ENCODE data around the gene GGPS1. TPM values are rescaled to one million over a fixed set of nuclear protein-coding genes. Genes with fewer than 3 reads are reported as not detected.

GGPS1 gene
- total and polyA plus RNA-seq, 2 of the 8 experiments (the other 6 are each of a cell fraction or from before 2014, with no cell fraction given) = 20.9 to 43.6 TPM

DNA sequence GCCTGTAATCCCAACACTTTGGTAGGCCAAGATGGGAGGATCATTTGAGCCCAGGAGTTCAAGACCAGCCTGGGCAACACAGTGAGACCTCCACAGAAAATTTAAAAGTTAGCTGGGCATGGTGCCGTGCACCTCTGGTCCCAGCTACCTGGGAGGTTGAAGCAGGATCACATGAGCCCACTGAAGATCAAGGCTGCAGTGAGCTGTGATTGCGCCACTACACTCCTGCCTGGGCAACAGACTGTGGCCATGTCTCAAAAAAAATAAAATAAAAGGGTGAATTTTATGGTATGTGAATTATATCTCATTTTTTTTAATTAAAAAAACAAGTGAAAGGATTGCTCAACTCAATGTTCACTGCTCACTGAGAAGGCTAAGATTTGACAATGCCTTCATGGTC is 9.1 kb upstream of the GGPS1 start:
- Histone ChIP-seq H2AK5ac (ENCODE audit: low read depth, low read length) (no peak overlapping the region), H3K18ac (ENCODE audit: extremely low read depth, low read length) (no peak overlapping the region), H3K27ac (ENCODE audit: low read depth, low read length) (no peak overlapping the region), H3K79me2 (ENCODE audit: control insufficient read depth in 1 of 2, insufficient read depth in 2 of 2, low read length in 2 of 2) (peaks cover 28 to 100% of the 10 kb centered on the region in 2 experiments), H4K20me1 (replicated peaks in 1 of 2; ENCODE audit: control insufficient read depth in 1 of 2, insufficient read depth in 2 of 2, low read length in 2 of 2) (peaks cover 15 to 16% of the 10 kb centered on the region in 2 experiments), H4K8ac (ENCODE audit: extremely low read depth, insufficient read depth, low read length) (no peak overlapping the region), H2BK120ac (replicated peaks; ENCODE audit: low read depth, low read length) (no peak overlapping the region), H3K14ac (ENCODE audit: insufficient read length) (no peak overlapping the region), H2BK15ac (ENCODE audit: low read length) (no peak overlapping the region), H4K5ac (ENCODE audit: insufficient read length, low read depth, low read length) (no peak overlapping the region), H2BK20ac (ENCODE audit: low read length) (no peak overlapping the region), H3K27me3 (replicated peaks in 1 of 4; ENCODE audit: control insufficient read depth in 3 of 4, extremely low read depth in 1 of 4, insufficient read depth in 3 of 4, low read length in 3 of 4) (no peaks in the 10 kb centered on the region), H3K23me2 (ENCODE audit: low read depth, low read length) (no peaks in the 10 kb centered on the region), H3K23ac (ENCODE audit: insufficient read length) (no peak overlapping the region), H2BK5ac (ENCODE audit: low read depth, low read length) (no peak overlapping the region), H2BK12ac (ENCODE audit: low read depth, low read length) (no peak overlapping the region), H3K79me1 (ENCODE audit: low read depth, low read length) (no peaks in the 10 kb centered on the region; the same call in 1 of the 2 replicates), H4K91ac (replicated peaks; ENCODE audit: insufficient read length, low read length) (no peak overlapping the region), H3K4ac (replicated peaks; ENCODE audit: insufficient read length, low read depth, low read length) (no peak overlapping the region), H3K9ac (replicated peaks in 1 of 4; ENCODE audit: extremely low read depth in 1 of 4, low read depth in 3 of 4, low read length in 3 of 4) (no peak overlapping the region), H3K36me3 (ENCODE audit: control insufficient read depth in 2 of 4, insufficient read depth in 4 of 4, low read length in 3 of 4) (peaks cover 0 to 25% (median 2%) of the 10 kb centered on the region in 4 experiments; a peak in 3 of 8 replicates), H2AFZ (ENCODE audit: low read length) (no peak overlapping the region), H3K56ac (replicated peaks; ENCODE audit: insufficient read length, low read depth, low read length) (no peak overlapping the region), H3K4me1 (replicated peaks in 1 of 4; ENCODE audit: control insufficient read depth in 3 of 4, insufficient read depth in 4 of 4, low read length in 3 of 4) (peaks cover 0 to 3% (median 0%) of the 10 kb centered on the region in 4 experiments; a peak in 3 of 7 replicates), H3K9me3 (ENCODE audit: insufficient read depth in 2 of 2, low read depth in 1 of 2, low read length in 1 of 2) (no peaks in the 10 kb centered on the region), H3K4me2 (ENCODE audit: insufficient read depth in 1 of 2, low read depth in 2 of 2, low read length in 2 of 2) (no peak overlapping the region), H3K4me3 (ENCODE audit: extremely low read depth in 1 of 4, insufficient read depth in 2 of 4, low read depth in 3 of 4, low read length in 4 of 4) (no peak overlapping the region)
- no peak for TF ChIP-seq KDM5A (IDR thresholded peaks at IDR 0.05; ENCODE audit: low read length)
- TF ChIP-seq EP300 (IDR thresholded peaks at IDR 0.05; ENCODE audit: borderline replicate concordance in 1 of 2, low read depth in 2 of 2, low read length in 2 of 2) = no peak
- TF ChIP-seq CEBPB (IDR thresholded peaks at IDR 0.05; ENCODE audit: low read depth, low read length) = 0 out of 2 replicates have a peak, but pooled peaks have one; percentile 3
- ChIA-PET CTCF (ENCODE audit: partially characterized antibody) (interaction anchor here (1.2 to 2.0 kb wide), 2 partner anchors 46 to 67 kb away, joined by 3 to 7 read pairs; no protein-coding TSS in a partner anchor), POLR2A (ENCODE audit: partially characterized antibody) (interaction anchor here (1.0 to 1.5 kb wide), 2 partner anchors 9 to 12 kb away, joined by 4 to 5 read pairs; partner anchors contain the start of gene GGPS1)
- DNase-seq (ENCODE audit: low read depth in 1 of 2, low spot score in 2 of 2) (no peak), FAIRE-seq (no peak)
- WGBS, 2 experiments (ENCODE audit: extremely low coverage in 1 of 2, insufficient coverage in 1 of 2, insufficient read length in 1 of 2, insufficient replicate concordance in 2 of 2, low coverage in 1 of 2, low lambda C conversion rate in 2 of 2, missing lambda C conversion rate in 1 of 2) = 92% methylated on average over 2 of the region's 2 CpGs; no CpG with 5 or more reads in 1 of the 2 experiments

All from H1 (cell line).